ENCODE data around the gene RIPPLY3.

The RIPPLY3 gene

DNA sequence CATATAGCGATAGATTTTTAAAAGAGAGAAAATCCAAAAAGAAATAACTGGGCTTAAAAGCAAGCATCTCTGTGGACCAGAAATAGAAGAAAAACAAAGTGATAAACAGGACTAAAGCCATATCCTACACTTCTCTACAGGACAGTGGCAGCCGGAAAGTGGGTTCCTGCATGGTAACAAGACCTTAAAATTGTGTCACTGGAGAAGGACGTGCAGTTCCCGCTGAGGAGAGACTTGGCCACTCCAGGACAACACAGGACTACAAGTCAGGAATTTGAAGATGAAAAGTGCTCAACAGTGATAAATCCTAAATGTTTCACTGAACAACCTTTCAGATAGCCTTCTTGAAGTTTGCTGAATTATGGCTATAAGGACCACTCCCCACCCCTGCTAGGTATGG, 38.1 kb upstream of the RIPPLY3 start:
- Histone ChIP-seq H3K27me3 (ENCODE audit: low read depth, low read length) (no peaks in the 10 kb centered on the region), H3K4me3 (ENCODE audit: low read depth in 1 of 2, low read length in 2 of 2) (no peak overlapping the region), H3K4me1 (ENCODE audit: control insufficient read depth in 1 of 2, insufficient read depth in 2 of 2, low read length in 2 of 2) (peaks cover 5 to 6% of the 10 kb centered on the region in 2 donors), H3K27ac (ENCODE audit: low read length) (no peak overlapping the region), H3K9me3 (ENCODE audit: control insufficient read depth in 1 of 2, low read length in 2 of 2) (no peaks in the 10 kb centered on the region), H3K36me3 (ENCODE audit: control insufficient read depth in 1 of 2, insufficient read depth in 2 of 2, low read length in 2 of 2) (no peaks in the 10 kb centered on the region)

DNA sequence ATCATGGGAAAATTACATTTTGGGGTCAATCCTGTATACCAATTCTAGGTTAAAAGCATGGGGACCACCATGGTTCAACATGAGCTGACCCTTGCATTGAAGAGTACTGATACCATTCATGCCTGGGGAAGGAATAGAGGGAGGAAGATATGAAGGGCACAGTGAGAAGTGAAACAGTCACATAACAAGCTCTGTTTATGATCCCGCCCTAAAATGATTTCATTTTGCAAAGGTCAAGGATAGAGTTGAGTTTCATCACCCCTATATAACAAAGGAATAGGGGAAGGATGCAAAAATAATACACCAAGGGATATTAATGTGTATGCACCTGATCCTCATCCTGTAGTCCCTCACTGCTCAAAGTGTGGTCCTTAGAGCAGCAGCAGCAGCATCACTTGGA, 37.5 kb upstream of the RIPPLY3 start:
- Histone ChIP-seq H3K27me3 (ENCODE audit: low read depth, low read length) (no peaks in the 10 kb centered on the region), H3K9me3 (ENCODE audit: control insufficient read depth in 1 of 2, low read length in 2 of 2) (no peaks in the 10 kb centered on the region)

DNA sequence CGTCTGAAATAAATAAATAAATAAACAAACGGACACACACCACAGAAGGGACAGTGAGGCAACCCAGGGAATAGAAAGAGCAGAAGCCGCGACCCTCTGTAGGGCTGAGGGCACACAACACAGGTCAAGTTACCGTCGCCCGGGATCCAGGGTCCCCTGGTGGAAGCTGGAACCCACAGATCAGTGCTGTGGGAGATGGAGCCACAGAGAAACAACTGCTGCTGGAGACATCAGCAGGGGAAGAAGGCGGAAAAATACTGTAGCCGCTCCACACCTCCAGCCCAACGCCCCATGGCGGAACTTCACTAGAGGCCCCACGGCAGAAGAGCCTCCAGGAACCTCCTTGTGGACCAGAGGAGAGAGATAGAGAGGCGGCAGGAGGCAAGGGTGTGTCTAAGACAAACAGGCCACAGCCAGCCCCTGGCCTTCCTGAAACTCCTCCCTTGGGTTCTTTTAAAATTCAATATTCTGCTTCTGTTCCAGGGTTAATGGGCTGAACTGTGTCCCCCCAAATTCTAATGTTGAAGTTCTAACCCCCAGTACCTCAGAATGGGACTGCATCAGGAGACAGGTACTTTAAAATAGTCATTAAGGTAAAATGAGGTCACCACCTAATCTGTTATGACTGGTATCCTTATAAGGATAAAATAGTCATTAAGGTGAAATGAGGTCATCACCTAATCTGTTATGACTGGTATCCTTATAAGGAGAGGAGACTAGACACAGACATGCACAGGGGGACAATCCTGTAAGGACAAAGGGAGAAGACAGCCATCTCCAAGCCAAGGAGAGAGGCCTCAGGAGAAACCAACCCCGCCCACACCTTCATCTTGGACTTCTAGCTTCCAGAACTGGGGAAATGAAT, 32.3 kb upstream of the RIPPLY3 start:
- H3K4me3 ChIP-seq (ENCODE audit: low read depth in 1 of 2, low read length in 2 of 2) = no peak overlapping the region
- no peaks in the 10 kb centered on the region for H3K4me1 ChIP-seq (ENCODE audit: control insufficient read depth in 1 of 2, insufficient read depth in 2 of 2, low read length in 2 of 2)
- no peaks in the 10 kb centered on the region for H3K36me3 ChIP-seq (ENCODE audit: control insufficient read depth in 1 of 2, insufficient read depth in 2 of 2, low read length in 2 of 2)
- H3K9me3 ChIP-seq (ENCODE audit: control insufficient read depth in 1 of 2, low read length in 2 of 2) = no peaks in the 10 kb centered on the region
- H3K27me3 ChIP-seq (ENCODE audit: low read depth, low read length) = no peaks in the 10 kb centered on the region
- no peak overlapping the region for H3K27ac ChIP-seq (ENCODE audit: low read length)

More for the DNA sequence above, 37.5 kb upstream of the RIPPLY3 start:
- Histone ChIP-seq H3K36me3 (ENCODE audit: control insufficient read depth in 1 of 2, insufficient read depth in 2 of 2, low read length in 2 of 2) (no peaks in the 10 kb centered on the region), H3K27ac (ENCODE audit: low read length) (no peak overlapping the region), H3K4me3 (ENCODE audit: low read depth in 1 of 2, low read length in 2 of 2) (no peak overlapping the region), H3K4me1 (ENCODE audit: control insufficient read depth in 1 of 2, insufficient read depth in 2 of 2, low read length in 2 of 2) (peaks cover 5 to 6% of the 10 kb centered on the region in 2 donors)

DNA sequence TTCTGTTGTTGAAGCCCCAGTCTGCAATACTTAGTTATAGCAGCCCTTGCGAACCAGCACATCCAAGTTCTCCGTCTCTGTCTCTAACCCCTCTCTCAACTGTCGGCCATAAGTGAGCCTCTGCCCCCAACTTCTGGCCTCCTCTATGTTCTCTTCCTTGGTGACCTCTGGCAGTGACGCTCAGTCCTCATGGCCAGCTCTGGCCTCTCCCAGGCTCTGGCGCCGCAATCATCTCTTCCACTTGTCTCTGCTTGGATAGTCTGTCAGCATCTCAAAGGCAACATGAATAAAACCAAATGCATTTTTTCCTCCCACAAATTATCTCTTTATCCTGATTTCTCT, 31.7 kb upstream of the RIPPLY3 start:
- Histone ChIP-seq H3K4me3 (ENCODE audit: low read depth in 1 of 2, low read length in 2 of 2) (no peak overlapping the region), H3K36me3 (ENCODE audit: control insufficient read depth in 1 of 2, insufficient read depth in 2 of 2, low read length in 2 of 2) (no peaks in the 10 kb centered on the region), H3K27me3 (ENCODE audit: low read depth, low read length) (no peaks in the 10 kb centered on the region)

DNA sequence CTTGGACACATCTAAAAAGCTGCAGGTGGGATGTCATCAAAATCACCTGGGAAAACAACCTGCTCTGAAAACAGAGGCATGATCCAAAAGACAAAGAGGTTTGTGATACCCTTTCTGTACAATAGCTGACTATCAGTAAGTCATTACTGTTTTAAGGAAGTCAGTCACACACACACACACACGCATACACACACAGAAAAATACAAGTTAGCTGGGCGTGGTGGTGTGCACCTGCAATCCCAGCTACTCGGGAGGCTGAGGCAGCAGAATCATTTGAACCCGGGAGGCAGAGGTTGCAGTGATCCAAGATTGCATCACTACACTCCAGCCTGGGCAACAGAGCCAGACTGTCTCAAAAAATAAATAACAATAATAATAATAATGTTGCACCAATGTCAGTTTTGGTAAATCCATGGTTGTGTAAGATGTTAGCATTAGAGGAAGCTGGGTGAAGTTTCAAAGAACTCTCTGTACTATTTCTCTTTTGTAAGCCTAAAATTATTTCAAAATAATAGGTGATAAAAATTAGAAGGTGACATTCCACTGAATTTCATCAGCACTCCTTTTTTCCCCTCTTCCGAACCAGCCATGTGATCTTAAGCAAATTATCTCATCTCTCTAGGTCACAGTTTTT, 30.2 kb upstream of the RIPPLY3 start:
- H3K4me1 ChIP-seq (ENCODE audit: control insufficient read depth in 1 of 2, insufficient read depth in 2 of 2, low read length in 2 of 2) = peaks cover 0 to 10% of the 10 kb centered on the region in 2 donors
- H3K27me3 ChIP-seq (ENCODE audit: low read depth, low read length) = no peaks in the 10 kb centered on the region
- no peaks in the 10 kb centered on the region for H3K36me3 ChIP-seq (ENCODE audit: control insufficient read depth in 1 of 2, insufficient read depth in 2 of 2, low read length in 2 of 2)
- H3K9me3 ChIP-seq (ENCODE audit: control insufficient read depth in 1 of 2, low read length in 2 of 2) = no peaks in the 10 kb centered on the region
- H3K27ac ChIP-seq (ENCODE audit: low read length) = no peak overlapping the region
- H3K4me3 ChIP-seq (ENCODE audit: low read depth in 1 of 2, low read length in 2 of 2) = no peak overlapping the region

More for the DNA sequence above, 31.7 kb upstream of the RIPPLY3 start:
- no peaks in the 10 kb centered on the region for H3K9me3 ChIP-seq (ENCODE audit: control insufficient read depth in 1 of 2, low read length in 2 of 2)
- no peaks in the 10 kb centered on the region for H3K4me1 ChIP-seq (ENCODE audit: control insufficient read depth in 1 of 2, insufficient read depth in 2 of 2, low read length in 2 of 2)
- no peak overlapping the region for H3K27ac ChIP-seq (ENCODE audit: low read length)

DNA sequence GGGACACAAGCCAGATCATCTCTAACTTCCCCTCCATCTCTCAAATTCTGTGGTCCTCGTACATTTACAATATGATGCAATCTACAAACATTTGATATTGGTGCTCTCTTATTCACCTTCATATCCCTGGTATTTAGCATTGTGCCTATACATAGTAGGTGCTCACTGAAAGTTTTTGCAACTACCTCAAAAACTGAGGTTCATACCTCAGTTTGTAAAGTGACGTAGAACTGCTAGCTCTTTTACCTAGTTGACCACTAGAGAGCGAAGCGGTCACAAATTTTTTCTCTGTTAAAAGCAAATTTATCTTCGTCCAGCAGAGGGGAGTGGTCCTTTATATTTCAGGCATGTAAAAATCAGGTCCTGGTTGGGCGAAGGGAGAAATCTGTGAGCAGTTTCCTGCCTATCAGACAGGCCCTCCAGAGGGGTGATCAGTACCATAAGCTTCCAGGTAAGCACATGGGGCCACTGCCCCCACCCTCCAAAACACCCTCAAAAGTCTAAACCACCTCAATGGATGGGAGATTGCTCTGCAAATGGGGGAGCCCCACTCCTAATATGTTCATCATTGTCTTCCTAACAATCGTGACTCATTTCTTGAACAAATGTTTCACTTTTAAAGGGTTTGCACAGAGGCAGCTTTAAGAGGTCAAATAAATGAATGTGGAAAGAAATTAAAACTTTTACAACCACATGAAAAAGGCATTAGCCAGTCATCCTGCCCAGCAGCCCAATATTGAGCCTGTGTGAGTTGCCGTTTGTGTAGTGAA, 29.4 kb upstream of the RIPPLY3 start:
- peaks cover under 1% of the 10 kb centered on the region for H3K27me3 ChIP-seq (ENCODE audit: low read depth, low read length)
- H3K36me3 ChIP-seq (ENCODE audit: control insufficient read depth in 1 of 2, insufficient read depth in 2 of 2, low read length in 2 of 2) = no peaks in the 10 kb centered on the region
- H3K27ac ChIP-seq (ENCODE audit: low read length) = no peak overlapping the region
- no peak overlapping the region for H3K4me3 ChIP-seq (ENCODE audit: low read depth in 1 of 2, low read length in 2 of 2)
- H3K9me3 ChIP-seq (ENCODE audit: control insufficient read depth in 1 of 2, low read length in 2 of 2) = no peaks in the 10 kb centered on the region
- H3K4me1 ChIP-seq (ENCODE audit: control insufficient read depth in 1 of 2, insufficient read depth in 2 of 2, low read length in 2 of 2) = peaks cover 0 to 10% of the 10 kb centered on the region in 2 donors

DNA sequence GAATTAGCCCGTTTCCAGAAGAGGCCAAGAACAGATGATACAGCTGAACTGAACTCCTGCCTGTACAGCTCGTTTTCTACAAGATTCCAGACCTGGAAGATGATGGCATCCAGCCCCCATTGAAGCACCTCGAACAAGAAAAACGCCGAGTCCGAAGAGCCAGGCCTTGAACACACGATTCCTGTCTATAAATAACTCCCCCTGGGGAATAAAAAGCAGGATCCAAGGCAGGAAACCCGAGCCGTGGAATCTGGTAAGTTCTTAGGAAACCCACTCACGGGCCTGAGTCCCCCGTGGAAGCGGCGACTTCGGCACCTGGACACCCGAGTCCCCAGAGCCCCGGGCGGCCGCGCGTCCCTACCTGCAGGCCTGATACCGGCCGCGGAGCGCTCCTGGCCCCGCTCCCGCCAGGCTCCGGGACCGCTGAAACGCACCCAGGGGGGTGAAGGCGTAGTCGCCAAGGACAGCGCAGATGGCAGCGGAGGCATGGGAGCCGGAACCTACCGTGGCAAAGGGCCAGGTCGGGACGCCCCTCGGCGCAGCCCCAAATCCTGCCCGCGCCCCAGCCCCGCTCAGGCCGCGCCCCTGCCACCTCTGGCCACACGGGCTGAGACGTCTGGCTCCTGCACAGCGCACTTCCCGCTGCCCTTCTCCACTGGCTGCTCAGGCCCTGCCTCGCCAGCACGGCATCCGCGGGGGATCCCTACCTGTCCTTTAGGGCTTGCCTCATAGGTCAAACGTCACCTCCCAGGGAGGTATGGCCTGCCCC, 26.0 kb upstream of the RIPPLY3 start:
- Histone ChIP-seq H3K36me3 (ENCODE audit: control insufficient read depth in 1 of 2, insufficient read depth in 2 of 2, low read length in 2 of 2) (no peaks in the 10 kb centered on the region), H3K9me3 (ENCODE audit: control insufficient read depth in 1 of 2, low read length in 2 of 2) (no peaks in the 10 kb centered on the region), H3K27ac (ENCODE audit: low read length) (no peak overlapping the region), H3K27me3 (ENCODE audit: low read depth, low read length) (peaks cover 3% of the 10 kb centered on the region), H3K4me3 (ENCODE audit: low read depth in 1 of 2, low read length in 2 of 2) (peak overlapping the region; percentile 37 to 70), H3K4me1 (ENCODE audit: control insufficient read depth in 1 of 2, insufficient read depth in 2 of 2, low read length in 2 of 2) (peaks cover 0 to 10% of the 10 kb centered on the region in 2 donors)

DNA sequence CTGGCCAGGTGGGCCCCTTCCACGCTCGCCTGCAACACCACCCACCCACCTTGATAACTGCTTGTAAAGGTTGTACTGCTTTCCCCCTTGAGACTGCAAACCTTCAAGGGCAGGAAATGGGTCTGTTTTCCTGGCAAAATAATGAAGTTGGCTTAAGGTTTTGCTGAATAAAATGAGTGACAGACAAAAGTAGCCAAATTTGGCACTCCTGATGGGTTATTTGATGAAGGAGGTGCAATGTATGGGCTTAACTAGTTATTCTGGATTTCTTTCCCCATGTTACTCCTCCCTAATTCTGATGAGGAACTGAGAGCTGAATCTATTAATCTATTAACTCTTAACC, 25.5 kb upstream of the RIPPLY3 start:
- H3K36me3 ChIP-seq (ENCODE audit: control insufficient read depth in 1 of 2, insufficient read depth in 2 of 2, low read length in 2 of 2) = peaks cover 0 to 2% of the 10 kb centered on the region in 2 donors
- peaks cover 0 to 10% of the 10 kb centered on the region in 2 donors for H3K4me1 ChIP-seq (ENCODE audit: control insufficient read depth in 1 of 2, insufficient read depth in 2 of 2, low read length in 2 of 2)
- no peaks in the 10 kb centered on the region for H3K9me3 ChIP-seq (ENCODE audit: control insufficient read depth in 1 of 2, low read length in 2 of 2)
- H3K4me3 ChIP-seq (ENCODE audit: low read depth in 1 of 2, low read length in 2 of 2) = peak overlapping the region; percentile 37 to 70
- no peak overlapping the region for H3K27ac ChIP-seq (ENCODE audit: low read length)
- H3K27me3 ChIP-seq (ENCODE audit: low read depth, low read length) = peaks cover 3% of the 10 kb centered on the region

DNA sequence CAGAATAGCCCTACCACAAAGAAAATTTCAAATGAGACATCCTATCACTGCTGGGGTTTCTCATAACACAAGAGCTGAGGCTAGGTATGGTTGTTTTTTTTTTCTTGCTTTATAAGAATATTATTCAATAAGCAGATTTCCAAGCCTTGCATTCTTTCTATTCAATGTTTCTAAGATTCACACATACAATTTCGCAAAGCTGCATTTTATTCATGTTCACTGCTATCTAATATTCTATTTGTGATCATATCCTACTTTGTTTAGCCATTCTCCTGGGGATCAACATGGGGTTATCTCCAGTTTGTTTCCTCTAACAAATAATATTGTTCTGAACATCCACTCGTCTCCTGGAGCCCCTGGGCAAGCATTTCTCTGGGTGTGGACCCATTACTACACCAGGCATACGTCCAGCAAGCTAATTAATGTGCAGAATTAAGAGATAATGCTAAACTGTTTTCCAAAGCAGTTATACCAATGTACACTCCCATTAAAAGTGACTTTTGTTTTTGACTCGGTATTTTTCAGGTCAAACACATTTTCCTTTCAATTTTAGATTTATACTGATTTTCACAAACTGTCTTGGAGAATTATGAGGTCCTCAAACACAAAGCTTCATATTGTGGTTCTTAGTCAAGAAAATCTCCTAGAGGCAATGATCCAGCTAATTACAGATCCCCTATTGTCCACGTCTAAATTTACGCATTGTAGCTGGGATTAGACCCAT, 24.4 kb upstream of the RIPPLY3 start:
- H3K9me3 ChIP-seq (ENCODE audit: control insufficient read depth in 1 of 2, low read length in 2 of 2) = no peaks in the 10 kb centered on the region
- no peak overlapping the region for H3K4me3 ChIP-seq (ENCODE audit: low read depth in 1 of 2, low read length in 2 of 2)
- peaks cover 3% of the 10 kb centered on the region for H3K27me3 ChIP-seq (ENCODE audit: low read depth, low read length)
- H3K36me3 ChIP-seq (ENCODE audit: control insufficient read depth in 1 of 2, insufficient read depth in 2 of 2, low read length in 2 of 2) = peaks cover 0 to 3% of the 10 kb centered on the region in 2 donors
- H3K4me1 ChIP-seq (ENCODE audit: control insufficient read depth in 1 of 2, insufficient read depth in 2 of 2, low read length in 2 of 2) = peaks cover 0 to 10% of the 10 kb centered on the region in 2 donors
- no peak overlapping the region for H3K27ac ChIP-seq (ENCODE audit: low read length)

DNA sequence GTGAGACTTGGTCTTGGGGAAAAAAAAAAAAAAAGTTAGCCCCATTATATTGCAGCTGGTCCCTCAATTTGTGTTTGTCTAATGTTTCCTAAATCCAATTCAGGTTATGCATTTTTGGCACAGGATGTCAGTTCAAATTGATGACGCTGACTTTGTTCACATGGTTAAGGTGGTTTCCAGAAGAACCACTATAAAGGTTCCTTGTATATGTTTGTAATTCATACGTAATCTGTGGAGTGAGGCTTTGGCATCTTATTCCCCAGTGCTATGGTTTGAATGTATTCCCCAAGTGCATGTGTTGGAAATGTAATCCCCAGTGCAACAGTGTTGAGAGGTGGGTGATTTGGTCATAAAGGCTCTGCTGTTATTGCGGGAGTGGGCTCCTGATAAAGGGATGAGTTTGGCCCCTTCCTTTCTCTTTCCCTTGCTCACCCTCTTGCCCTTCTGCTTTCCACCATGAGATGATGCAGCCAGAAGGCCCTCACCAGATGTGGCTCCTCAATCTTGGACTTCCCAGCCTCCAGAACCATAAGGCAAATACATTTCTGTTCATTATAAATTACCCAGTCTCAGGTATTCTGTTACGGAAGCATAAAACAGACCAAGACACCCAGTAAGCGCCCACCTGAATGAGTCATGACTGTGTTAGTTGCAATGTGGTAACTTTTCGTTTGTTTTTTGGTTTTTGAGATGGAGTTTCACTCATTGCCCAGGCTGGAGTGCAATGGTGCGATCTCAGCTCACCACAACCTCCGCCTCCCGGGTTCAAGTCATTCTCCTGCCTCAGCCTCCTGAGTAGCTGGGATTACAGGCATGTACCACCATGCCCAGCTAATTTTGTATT, 20.5 kb upstream of the RIPPLY3 start:
- Histone ChIP-seq H3K4me1 (ENCODE audit: control insufficient read depth in 1 of 2, insufficient read depth in 2 of 2, low read length in 2 of 2) (peaks cover 0 to 1% of the 10 kb centered on the region in 2 donors), H3K4me3 (ENCODE audit: low read depth in 1 of 2, low read length in 2 of 2) (no peak overlapping the region), H3K36me3 (ENCODE audit: control insufficient read depth in 1 of 2, insufficient read depth in 2 of 2, low read length in 2 of 2) (peaks cover 0 to 3% of the 10 kb centered on the region in 2 donors), H3K9me3 (ENCODE audit: control insufficient read depth in 1 of 2, low read length in 2 of 2) (no peaks in the 10 kb centered on the region), H3K27me3 (ENCODE audit: low read depth, low read length) (peaks cover 3% of the 10 kb centered on the region), H3K27ac (ENCODE audit: low read length) (no peak overlapping the region)
